ENCODE measurements around the gene EPHB2.

DNA sequence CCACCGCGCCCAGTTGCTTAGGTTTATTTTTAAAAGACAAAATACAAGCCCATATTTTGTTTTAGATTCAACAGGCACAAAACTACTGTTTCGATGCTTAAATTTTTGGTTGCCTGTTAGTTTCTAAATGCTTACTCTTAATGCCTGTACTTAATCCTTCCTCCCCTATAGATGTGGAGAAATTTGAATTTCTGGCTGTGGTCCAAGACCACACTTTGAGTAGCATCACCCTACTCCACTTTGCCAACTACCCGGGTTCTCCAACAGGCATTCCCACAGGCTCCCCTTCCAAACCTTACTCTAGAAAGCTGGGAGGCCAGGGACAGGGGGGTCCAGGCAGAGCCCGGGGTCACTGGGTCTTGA is 242.0 kb downstream of the EPHB2 start:
- TF ChIP-seq, protein P1, sequence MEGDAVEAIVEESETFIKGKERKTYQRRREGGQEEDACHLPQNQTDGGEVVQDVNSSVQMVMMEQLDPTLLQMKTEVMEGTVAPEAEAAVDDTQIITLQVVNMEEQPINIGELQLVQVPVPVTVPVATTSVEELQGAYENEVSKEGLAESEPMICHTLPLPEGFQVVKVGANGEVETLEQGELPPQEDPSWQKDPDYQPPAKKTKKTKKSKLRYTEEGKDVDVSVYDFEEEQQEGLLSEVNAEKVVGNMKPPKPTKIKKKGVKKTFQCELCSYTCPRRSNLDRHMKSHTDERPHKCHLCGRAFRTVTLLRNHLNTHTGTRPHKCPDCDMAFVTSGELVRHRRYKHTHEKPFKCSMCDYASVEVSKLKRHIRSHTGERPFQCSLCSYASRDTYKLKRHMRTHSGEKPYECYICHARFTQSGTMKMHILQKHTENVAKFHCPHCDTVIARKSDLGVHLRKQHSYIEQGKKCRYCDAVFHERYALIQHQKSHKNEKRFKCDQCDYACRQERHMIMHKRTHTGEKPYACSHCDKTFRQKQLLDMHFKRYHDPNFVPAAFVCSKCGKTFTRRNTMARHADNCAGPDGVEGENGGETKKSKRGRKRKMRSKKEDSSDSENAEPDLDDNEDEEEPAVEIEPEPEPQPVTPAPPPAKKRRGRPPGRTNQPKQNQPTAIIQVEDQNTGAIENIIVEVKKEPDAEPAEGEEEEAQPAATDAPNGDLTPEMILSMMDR (IDR thresholded peaks at IDR 0.05; ENCODE audit: extremely low read depth in 1 of 2, insufficient read depth in 1 of 2, low read depth in 1 of 2, low read length in 2 of 2), result no peak
- TF ChIP-seq POLR2AphosphoS5 (IDR thresholded peaks at IDR 0.05; ENCODE audit: insufficient read depth, low read depth, low read length) (no peak), JUN (IDR thresholded peaks at IDR 0.05; ENCODE audit: borderline replicate concordance, insufficient read depth, insufficient read length, low read depth) (no peak), POLR2A (IDR thresholded peaks at IDR 0.05; ENCODE audit: low read depth, low read length) (no peak), EZH2 (IDR thresholded peaks at IDR 0.05; ENCODE audit: borderline replicate concordance, low read depth, low read length, severe bottlenecking) (no peak)
- TF ChIP-seq, protein P2, sequence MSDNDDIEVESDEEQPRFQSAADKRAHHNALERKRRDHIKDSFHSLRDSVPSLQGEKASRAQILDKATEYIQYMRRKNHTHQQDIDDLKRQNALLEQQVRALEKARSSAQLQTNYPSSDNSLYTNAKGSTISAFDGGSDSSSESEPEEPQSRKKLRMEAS (IDR thresholded peaks at IDR 0.05; ENCODE audit: insufficient read depth, insufficient read length), result no peak
